Measurements from ENCODE around the gene MAP7. TPM values are rescaled to one million over a fixed set of nuclear protein-coding genes. Genes with fewer than 3 reads are reported as not detected.

Gene MAP7
- total and polyA plus RNA-seq, 2 experiments from 2014 or later = 44.7 to 49.2 TPM

- no peak for TF ChIP-seq CTCF (conservative IDR thresholded peaks at IDR 0.05; ENCODE audit: low read depth in 2 of 2)
- no peak for TF ChIP-seq EZH2 (IDR thresholded peaks at IDR 0.05; ENCODE audit: low read depth, unreplicated experiment)
Observed at GRCh38 chr6:136527831-136528230, 22.4 kb downstream of the MAP7 start (continued).

- H3F3A ChIP-seq (replicated peaks; ENCODE audit: low read depth) = no peaks in the 10 kb centered on the region; the same call in 1 of the 2 replicates
- Mint-ChIP-seq H3K36me3 (ENCODE audit: low read depth) (no peaks in the 10 kb centered on the region), H3K27me3 (ENCODE audit: insufficient read depth, low read depth, poor library complexity) (peaks cover 11% of the 10 kb centered on the region), H3K27ac (peak overlapping the region; percentile 87), H3K4me1 (peaks cover 61% of the 10 kb centered on the region), H3K4me3 (peak overlapping the region; percentile 37), H3K9me3 (no peaks in the 10 kb centered on the region)
- H2AFZ ChIP-seq = no peak overlapping the region
- peak overlapping the region; percentile 5; the same call in 1 of the 2 replicates for H3K27ac ChIP-seq (ENCODE audit: low read depth)
- H3K4me1 ChIP-seq (ENCODE audit: insufficient read depth) = peaks cover 73% of the 10 kb centered on the region
- no peaks in the 10 kb centered on the region for H3K36me3 ChIP-seq (ENCODE audit: insufficient read depth)
- peaks cover 97% of the 10 kb centered on the region for H3K79me2 ChIP-seq (replicated peaks; ENCODE audit: insufficient read depth)
- no peak overlapping the region for H3K4me3 ChIP-seq
- no peaks in the 10 kb centered on the region for H3K27me3 ChIP-seq (ENCODE audit: insufficient read depth)
- peaks cover 7% of the 10 kb centered on the region; the same call in 1 of the 2 replicates for H4K20me1 ChIP-seq (replicated peaks; ENCODE audit: insufficient read depth)
- H3K9me2 ChIP-seq (ENCODE audit: insufficient read depth) = no peaks in the 10 kb centered on the region
- H3K4me2 ChIP-seq = peak overlapping the region; percentile 63
- DNase-seq (ENCODE audit: low spot score) (no peak), ATAC-seq (peak; percentile 37)
- TF ChIP-seq CTCF (conservative IDR thresholded peaks at IDR 0.05; ENCODE audit: low read depth in 2 of 2) = no peak
- no peak for TF ChIP-seq POLR2AphosphoS5 (IDR thresholded peaks at IDR 0.05; ENCODE audit: low read depth)
- no peak for TF ChIP-seq REST (IDR thresholded peaks at IDR 0.05; ENCODE audit: unreplicated experiment)
- TF ChIP-seq CREB1 (CRISPR knock-in tag; IDR thresholded peaks at IDR 0.05; ENCODE audit: low read depth) = no peak
- TF ChIP-seq EZH2phosphoT487 (IDR thresholded peaks at IDR 0.05; ENCODE audit: unreplicated experiment) = no peak
- no peak for TF ChIP-seq NANOG (IDR thresholded peaks at IDR 0.05; ENCODE audit: borderline replicate concordance)
- TF ChIP-seq JUNB (IDR thresholded peaks at IDR 0.05; ENCODE audit: unreplicated experiment) = no peak
- no peak for TF ChIP-seq ZNF331 (CRISPR knock-in tag; IDR thresholded peaks at IDR 0.05; ENCODE audit: low read depth)
- TF ChIP-seq ETS1 (IDR thresholded peaks at IDR 0.05) = no peak
- no peak for TF ChIP-seq STAT1 (IDR thresholded peaks at IDR 0.05; ENCODE audit: unreplicated experiment)
Observed at GRCh38 chr6:136526937-136527336, 23.3 kb downstream of the MAP7 start.
